ENCODE measurements around the gene CAMTA1. TPM values are rescaled to one million over a fixed set of nuclear protein-coding genes. Genes with fewer than 3 reads are reported as not detected.

The CAMTA1 gene
- polyA plus RNA-seq, 1 experiment, result 23.1 TPM

DNA sequence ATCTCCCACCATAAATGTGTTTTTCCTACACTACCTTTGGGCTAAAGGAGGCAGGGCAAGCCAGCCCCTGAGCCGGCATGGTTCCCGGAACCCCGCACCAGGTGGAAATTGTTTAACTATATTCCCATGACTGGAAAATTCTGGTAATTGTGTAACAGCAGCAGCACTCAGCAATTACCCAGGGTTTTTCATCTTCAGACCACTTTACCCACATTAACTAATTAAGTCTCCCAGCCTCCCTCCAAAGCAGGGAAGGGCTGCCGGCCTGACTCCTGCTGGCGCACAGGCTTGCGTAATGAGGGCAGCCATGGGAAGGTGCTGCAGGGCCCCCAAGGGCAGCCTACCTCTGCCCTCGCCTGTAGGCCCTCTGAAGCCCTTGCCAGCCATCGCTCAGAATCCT, 845.1 kb downstream of the CAMTA1 start:
- TF ChIP-seq, protein P1, sequence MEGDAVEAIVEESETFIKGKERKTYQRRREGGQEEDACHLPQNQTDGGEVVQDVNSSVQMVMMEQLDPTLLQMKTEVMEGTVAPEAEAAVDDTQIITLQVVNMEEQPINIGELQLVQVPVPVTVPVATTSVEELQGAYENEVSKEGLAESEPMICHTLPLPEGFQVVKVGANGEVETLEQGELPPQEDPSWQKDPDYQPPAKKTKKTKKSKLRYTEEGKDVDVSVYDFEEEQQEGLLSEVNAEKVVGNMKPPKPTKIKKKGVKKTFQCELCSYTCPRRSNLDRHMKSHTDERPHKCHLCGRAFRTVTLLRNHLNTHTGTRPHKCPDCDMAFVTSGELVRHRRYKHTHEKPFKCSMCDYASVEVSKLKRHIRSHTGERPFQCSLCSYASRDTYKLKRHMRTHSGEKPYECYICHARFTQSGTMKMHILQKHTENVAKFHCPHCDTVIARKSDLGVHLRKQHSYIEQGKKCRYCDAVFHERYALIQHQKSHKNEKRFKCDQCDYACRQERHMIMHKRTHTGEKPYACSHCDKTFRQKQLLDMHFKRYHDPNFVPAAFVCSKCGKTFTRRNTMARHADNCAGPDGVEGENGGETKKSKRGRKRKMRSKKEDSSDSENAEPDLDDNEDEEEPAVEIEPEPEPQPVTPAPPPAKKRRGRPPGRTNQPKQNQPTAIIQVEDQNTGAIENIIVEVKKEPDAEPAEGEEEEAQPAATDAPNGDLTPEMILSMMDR (IDR thresholded peaks at IDR 0.05; ENCODE audit: insufficient read depth, low read depth, low read length), result no peak
- DNase-seq (ENCODE audit: low read depth), result no peak
- H3K36me3 ChIP-seq (ENCODE audit: control insufficient read depth, insufficient read depth, low read length), result no peaks in the 10 kb centered on the region
- CTCF ChIA-PET, result no interaction called here
- H3K27me3 ChIP-seq (ENCODE audit: control insufficient read depth, insufficient read depth, low read length), result peaks cover 6% of the 10 kb centered on the region
- no peak overlapping the region for H3K4me3 ChIP-seq (ENCODE audit: low read depth, low read length)
- POLR2A ChIA-PET, result no interaction called here

DNA sequence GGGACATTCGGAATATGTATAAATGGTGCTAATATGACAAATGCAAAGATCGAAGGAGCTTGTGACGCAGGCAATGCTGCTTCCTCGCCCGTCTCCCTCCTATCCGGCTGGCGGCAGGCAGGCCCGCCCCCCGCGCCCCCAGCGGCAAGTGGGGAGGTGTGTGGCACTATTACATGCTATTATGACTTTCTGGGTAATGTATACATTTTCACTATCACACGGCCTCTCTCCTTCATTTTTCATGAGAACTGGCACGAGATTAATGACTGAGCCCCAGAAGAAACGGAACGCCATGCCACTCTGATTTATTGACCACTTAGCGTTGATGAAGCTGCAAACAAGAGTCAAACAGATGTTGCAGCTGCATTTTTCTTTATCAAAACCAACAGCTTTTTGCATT, 846.9 kb downstream of the CAMTA1 start:
- Histone ChIP-seq H3K4me3 (ENCODE audit: low read depth, low read length) (no peak overlapping the region), H3K36me3 (ENCODE audit: control insufficient read depth, insufficient read depth, low read length) (no peaks in the 10 kb centered on the region), H3K27me3 (ENCODE audit: control insufficient read depth, insufficient read depth, low read length) (peaks cover 6% of the 10 kb centered on the region)
- TF ChIP-seq, protein P1 (IDR thresholded peaks at IDR 0.05; ENCODE audit: insufficient read depth, low read depth, low read length), result no peak
- DNase-seq (ENCODE audit: low read depth), result no peak
- ChIA-PET CTCF (no interaction called here), POLR2A (no interaction called here)

DNA sequence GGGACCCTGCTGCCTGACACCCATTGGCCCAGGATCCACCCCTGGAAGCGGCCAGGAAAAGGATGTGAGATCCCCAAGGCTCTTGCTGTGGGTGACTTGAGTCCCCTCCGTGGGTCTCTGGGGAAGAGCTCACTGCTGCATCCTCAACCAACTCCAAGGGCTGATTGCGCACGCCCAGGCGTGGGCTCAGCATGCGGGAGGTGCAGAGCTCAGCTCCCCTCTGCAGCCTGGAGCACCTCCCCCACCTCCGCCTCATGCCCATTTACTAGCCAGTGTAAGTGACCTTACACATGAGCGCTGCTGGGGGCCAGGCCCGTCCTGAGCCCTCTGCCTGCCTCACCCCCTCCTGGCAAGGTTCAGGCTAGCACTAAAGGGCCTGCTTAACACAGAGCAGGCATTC, 847.4 kb downstream of the CAMTA1 start:
- TF ChIP-seq, protein P1 (IDR thresholded peaks at IDR 0.05; ENCODE audit: insufficient read depth, low read depth, low read length), result no peak
- ChIA-PET CTCF (no interaction called here), POLR2A (no interaction called here)
- no peak for DNase-seq (ENCODE audit: low read depth)
- Histone ChIP-seq H3K4me3 (ENCODE audit: low read depth, low read length) (no peak overlapping the region), H3K36me3 (ENCODE audit: control insufficient read depth, insufficient read depth, low read length) (no peaks in the 10 kb centered on the region), H3K27me3 (ENCODE audit: control insufficient read depth, insufficient read depth, low read length) (peaks cover 3% of the 10 kb centered on the region)

DNA sequence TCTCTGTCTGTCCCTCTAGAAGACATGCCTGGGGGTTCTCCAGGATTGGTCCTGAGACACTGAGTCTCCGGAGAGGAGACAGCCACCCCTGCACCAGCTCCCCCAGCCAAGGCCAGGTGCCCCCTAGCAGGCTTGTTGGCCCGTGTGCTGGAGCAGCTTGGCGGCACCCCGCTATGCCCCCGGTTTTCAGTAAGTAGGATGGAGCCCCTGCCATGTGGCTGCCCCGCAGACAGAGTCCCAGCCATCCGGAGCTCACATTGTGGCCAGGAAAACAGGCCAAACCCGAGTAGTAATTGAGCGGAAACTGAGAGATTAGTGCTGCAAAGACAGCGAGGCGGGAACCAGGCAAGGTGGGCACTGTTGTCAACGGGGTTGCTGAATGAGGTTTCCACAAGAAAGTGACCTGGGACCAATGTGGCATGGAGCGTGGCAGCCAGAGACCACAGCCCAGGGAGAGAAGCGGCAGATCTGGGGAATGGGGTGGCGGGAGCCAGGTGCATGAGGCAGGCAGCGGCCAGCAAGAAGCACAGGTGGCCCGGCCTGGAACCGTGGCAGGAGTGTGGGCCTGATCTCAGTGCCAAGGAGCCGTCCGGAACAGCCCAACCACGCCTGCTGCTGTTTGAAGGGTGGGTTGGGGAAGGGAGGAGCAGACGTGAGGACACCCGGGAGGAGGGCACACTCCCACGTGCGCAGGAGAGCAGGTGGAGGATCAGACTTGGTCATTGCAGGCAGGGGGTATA, 848.4 kb downstream of the CAMTA1 start:
- POLR2A ChIA-PET, result no interaction called here
- Histone ChIP-seq H3K4me3 (ENCODE audit: low read depth, low read length) (no peak overlapping the region), H3K27me3 (ENCODE audit: control insufficient read depth, insufficient read depth, low read length) (peaks cover 3% of the 10 kb centered on the region), H3K36me3 (ENCODE audit: control insufficient read depth, insufficient read depth, low read length) (no peaks in the 10 kb centered on the region)
- CTCF ChIA-PET, result no interaction called here
- TF ChIP-seq, protein P1 (IDR thresholded peaks at IDR 0.05; ENCODE audit: insufficient read depth, low read depth, low read length), result no peak
- DNase-seq (ENCODE audit: low read depth), result no peak

DNA sequence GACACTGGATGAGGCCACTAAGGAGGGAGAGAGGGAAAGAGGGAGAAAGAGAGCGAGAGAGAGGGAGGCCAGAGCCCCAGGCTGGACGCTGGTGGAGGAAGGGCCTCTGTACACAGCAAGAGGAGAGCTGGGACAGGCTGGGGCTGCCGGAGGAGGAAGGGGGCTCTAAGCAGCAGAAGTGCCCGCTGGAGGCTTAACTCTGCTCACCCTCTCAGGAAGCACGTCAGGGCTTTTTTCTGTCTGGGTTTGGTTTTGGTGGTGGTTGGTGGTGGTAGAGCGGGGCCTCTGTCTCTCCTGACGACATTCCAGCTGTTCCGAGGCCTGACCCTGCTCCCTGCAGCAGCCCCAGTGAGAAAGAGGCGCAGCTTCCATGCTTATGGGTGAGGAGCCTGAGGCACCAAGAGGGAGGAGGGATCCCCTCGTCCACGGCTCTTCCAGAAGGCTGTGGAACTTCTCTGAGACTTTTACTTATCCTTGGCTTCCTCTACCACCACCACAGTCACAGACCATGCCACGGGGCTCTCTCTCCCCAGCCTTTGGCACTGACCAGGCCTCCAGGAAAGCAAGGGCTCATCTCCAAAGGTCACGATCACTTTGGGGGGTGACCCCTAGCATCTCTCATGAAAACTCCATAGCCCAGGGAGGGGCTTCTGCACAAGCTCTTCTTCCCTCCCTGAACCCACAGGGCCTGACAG, 849.4 kb downstream of the CAMTA1 start:
- TF ChIP-seq, protein P1 (IDR thresholded peaks at IDR 0.05; ENCODE audit: insufficient read depth, low read depth, low read length), result no peak
- H3K36me3 ChIP-seq (ENCODE audit: control insufficient read depth, insufficient read depth, low read length), result no peaks in the 10 kb centered on the region
- DNase-seq (ENCODE audit: low read depth), result no peak
- no peak overlapping the region for H3K4me3 ChIP-seq (ENCODE audit: low read depth, low read length)
- CTCF ChIA-PET, result no interaction called here
- H3K27me3 ChIP-seq (ENCODE audit: control insufficient read depth, insufficient read depth, low read length), result no peaks in the 10 kb centered on the region; the same call in 1 of the 2 replicates
- POLR2A ChIA-PET, result no interaction called here
